ENCODE measurements around the gene GPS1.

- no peak for TF ChIP-seq CTCF (IDR thresholded peaks at IDR 0.05; ENCODE audit: low read depth, low read length, poor library complexity, severe bottlenecking)
- no peak for TF ChIP-seq EZH2phosphoT487 (IDR thresholded peaks at IDR 0.05; ENCODE audit: borderline replicate concordance, low read length)
Observed at GRCh38 chr17:82015311-82015971, 36.3 kb upstream of the GPS1 start.

Measured in DOHH2 (cell line).